Thyroid gland (tissue), 4 donors: ENCODE results near the gene PMEPA1. TPM values are rescaled to one million over a fixed set of nuclear protein-coding genes. Genes with fewer than 3 reads are reported as not detected.
"Not testable (repeated sequence)": the region's sequence is repeated elsewhere in the genome, so short reads cannot be mapped to it uniquely, and the experiment has no call there.

ENCODE experiments used
- DNase-seq, 2 donors: peaks; one replicate each; pipeline ENCODE4 v3.0.0-alpha.2; 2019
- H3K27ac ChIP-seq, 3 donors: fragments of 200-600 bp; sonication (generic); 1 replicate in 2 of 3; 2 replicates in 1 of 3; pipeline ENCODE4 v1.5.1; 2016 to 2019; ENCODE audit warnings: mild to moderate bottlenecking in 1 of 3, moderate library complexity in 1 of 3
- H3K27me3 ChIP-seq: fragments of 200-600 bp; sonication (generic); one replicate; pipeline ENCODE4 v1.5.1; 2019
- H3K36me3 ChIP-seq, 2 donors: fragments of 200-600 bp; sonication (generic); one replicate each; pipeline ENCODE4 v1.5.1; 2016 to 2019
- H3K4me1 ChIP-seq, 2 donors: fragments of 200-600 bp; sonication (generic); one replicate each; pipeline ENCODE4 v1.5.1; 2017 to 2019
- H3K4me3 ChIP-seq, 3 donors: fragments of 200-600 bp; sonication (generic); replicated peaks in 1 of 3; 1 replicate in 2 of 3; 2 replicates in 1 of 3; pipeline ENCODE4 v1.5.1; 2016; ENCODE audit warnings: mild to moderate bottlenecking in 1 of 3
- H3K9me3 ChIP-seq: fragments of 200-600 bp; sonication (generic); one replicate; pipeline ENCODE4 v1.5.1; 2017
- CTCF ChIP-seq, 6 experiments: fragments of 200-600 bp in 3 of 6; fragments of 450-650 bp in 3 of 6; sonication (generic) in 3 of 6; IDR thresholded peaks; one replicate each; pipeline ENCODE4 v1.5.1; 2016 to 2019; ENCODE audit warnings: antibody characterized with exemption in 6 of 6, mild to moderate bottlenecking in 2 of 6, inconsistent platforms in 1 of 6, moderate library complexity in 1 of 6
- POLR2A ChIP-seq, 2 donors: fragments of 450-650 bp; IDR thresholded peaks; one replicate each; pipeline ENCODE4 v1.6.1; 2017; ENCODE audit warnings: antibody characterized with exemption in 2 of 2, mild to moderate bottlenecking in 2 of 2, moderate library complexity in 1 of 2
- WGBS, 2 donors: methylation state at CpG; one replicate each; pipeline ENCODE4 v1.1.5; 2017; 5-methylcytosine and 5-hydroxymethylcytosine counted together
- intact Hi-C: fragments of 100-400 bp; cut with DNase I; formaldehyde crosslinking; loops from one replicate; pipeline ENCODE4 v1.15.1; 2023
- total RNA-seq, 4 donors: library from RNA; depleted of rRNA; stranded (reverse); fragments of >200 nt; gene quantifications; one replicate each; pipeline ENCODE4 v1.2.3, GENCODE V29; 2016

The PMEPA1 gene
- total RNA-seq, 4 donors from 2014 or later, result 6.5 to 12.6 (median 8.3) TPM

GRCh38 chr20:57638173-57638894 lies 71.5 kb downstream of the PMEPA1 start:
- Histone ChIP-seq H3K9me3 (no peaks in the 10 kb centered on the region), H3K4me3 (no peak overlapping the region), H3K36me3 (no peaks in the 10 kb centered on the region), H3K4me1 (no peaks in the 10 kb centered on the region), H3K27ac (no peak overlapping the region), H3K27me3 (no peaks in the 10 kb centered on the region)
- WGBS, 2 donors, result 70 to 73% methylated on average over 7 of the region's 7 CpGs
- intact Hi-C loops, result no loop called here
- TF ChIP-seq CTCF (IDR thresholded peaks at IDR 0.05), result no peak
- TF ChIP-seq POLR2A (IDR thresholded peaks at IDR 0.05), result no peak
- DNase-seq, result no peak

- 88 to 89% methylated on average over 2 of the region's 2 CpGs for WGBS, 2 donors
- intact Hi-C loops, result no loop called here
- H3K27ac ChIP-seq, result no peak overlapping the region
Observed at GRCh38 chr20:57633945-57634491, 75.8 kb downstream of the PMEPA1 start.

GRCh38 chr20:57632286-57632685 lies 77.5 kb downstream of the PMEPA1 start:
- WGBS, 2 donors, result 87 to 88% methylated on average over 2 of the region's 2 CpGs
- no peaks in the 10 kb centered on the region for H3K9me3 ChIP-seq
- no peak overlapping the region for H3K4me3 ChIP-seq
- H3K27me3 ChIP-seq, result no peaks in the 10 kb centered on the region
- H3K4me1 ChIP-seq, result no peaks in the 10 kb centered on the region
- no peak overlapping the region for H3K27ac ChIP-seq
- H3K36me3 ChIP-seq, result no peaks in the 10 kb centered on the region
- TF ChIP-seq POLR2A (IDR thresholded peaks at IDR 0.05), result no peak
- no peak for TF ChIP-seq CTCF (IDR thresholded peaks at IDR 0.05)
- intact Hi-C loops, result no loop called here
- DNase-seq, result no peak

More at GRCh38 chr20:57633945-57634491, 75.8 kb downstream of the PMEPA1 start:
- Histone ChIP-seq H3K4me3 (no peak overlapping the region), H3K27me3 (no peaks in the 10 kb centered on the region), H3K36me3 (no peaks in the 10 kb centered on the region), H3K9me3 (no peaks in the 10 kb centered on the region), H3K4me1 (no peaks in the 10 kb centered on the region)
- no peak for TF ChIP-seq POLR2A (IDR thresholded peaks at IDR 0.05)
- no peak for TF ChIP-seq CTCF (IDR thresholded peaks at IDR 0.05)
- DNase-seq, result no peak

GRCh38 chr20:57630061-57630460 lies 79.8 kb downstream of the PMEPA1 start:
- no peak for TF ChIP-seq CTCF (IDR thresholded peaks at IDR 0.05)
- no peak for TF ChIP-seq POLR2A (IDR thresholded peaks at IDR 0.05)
- Histone ChIP-seq H3K27me3 (no peaks in the 10 kb centered on the region), H3K4me3 (no peak overlapping the region), H3K27ac (no peak overlapping the region), H3K9me3 (no peaks in the 10 kb centered on the region), H3K36me3 (no peaks in the 10 kb centered on the region), H3K4me1 (no peaks in the 10 kb centered on the region)
- 59 to 63% methylated on average over 4 of the region's 4 CpGs for WGBS, 2 donors
- no peak for DNase-seq
- intact Hi-C loops, result no loop called here

- H3K9me3 ChIP-seq, H3K4me1 ChIP-seq, DNase-seq, intact Hi-C loops, H3K36me3 ChIP-seq, H3K27me3 ChIP-seq, H3K4me3 ChIP-seq, H3K27ac ChIP-seq: not testable (repeated sequence)
- WGBS, 2 donors, result 74 to 85% methylated on average over 9 of the region's 9 CpGs
Observed at GRCh38 chr20:57629491-57629901, 80.3 kb downstream of the PMEPA1 start.

GRCh38 chr20:57628962-57629308 lies 80.9 kb downstream of the PMEPA1 start:
- H3K4me3 ChIP-seq, H3K27ac ChIP-seq, H3K36me3 ChIP-seq, DNase-seq, H3K27me3 ChIP-seq, H3K9me3 ChIP-seq, intact Hi-C loops, H3K4me1 ChIP-seq: not testable (repeated sequence)
- WGBS, 2 donors, result 97 to 98% methylated on average over 6 to 12 of the region's 12 CpGs
